HG02885 (cell line): ENCODE data around the gene SLC38A8.

Experiments used
- ATAC-seq: cut with Tn5 transposase; IDR thresholded peaks from one replicate; pipeline ENCODE4 v1.9.1; 2021; ENCODE audit warnings: mild to moderate bottlenecking; ENCODE audit not compliant: unreplicated experiment, poor library complexity

SLC38A8 gene

DNA sequence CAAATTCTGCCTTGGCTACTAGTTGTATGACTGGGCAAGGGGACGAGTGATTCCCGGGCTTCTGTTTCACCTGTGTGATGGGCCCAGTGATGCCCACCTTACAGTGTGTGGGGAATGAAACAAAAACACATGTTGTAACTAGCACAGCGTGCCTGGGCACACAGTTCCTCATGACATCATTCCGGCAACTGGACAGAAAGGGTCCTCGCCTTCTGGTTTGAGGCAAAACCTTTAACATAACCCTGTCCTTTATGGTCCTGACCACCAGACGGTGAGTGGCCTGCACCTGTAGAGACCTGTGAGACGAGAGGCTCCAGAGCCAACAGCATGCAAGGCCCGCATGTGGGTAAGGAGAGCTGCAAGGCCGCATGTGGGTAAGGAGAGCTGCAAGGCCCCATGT, 7.7 kb upstream of the SLC38A8 start:
- no peak for ATAC-seq

- no peak for ATAC-seq
Observed at GRCh38 chr16:84049403-84050060, 6.9 kb upstream of the SLC38A8 start.

GRCh38 chr16:84048871-84049270, 6.3 kb upstream of the SLC38A8 start:
- no peak for ATAC-seq

DNA sequence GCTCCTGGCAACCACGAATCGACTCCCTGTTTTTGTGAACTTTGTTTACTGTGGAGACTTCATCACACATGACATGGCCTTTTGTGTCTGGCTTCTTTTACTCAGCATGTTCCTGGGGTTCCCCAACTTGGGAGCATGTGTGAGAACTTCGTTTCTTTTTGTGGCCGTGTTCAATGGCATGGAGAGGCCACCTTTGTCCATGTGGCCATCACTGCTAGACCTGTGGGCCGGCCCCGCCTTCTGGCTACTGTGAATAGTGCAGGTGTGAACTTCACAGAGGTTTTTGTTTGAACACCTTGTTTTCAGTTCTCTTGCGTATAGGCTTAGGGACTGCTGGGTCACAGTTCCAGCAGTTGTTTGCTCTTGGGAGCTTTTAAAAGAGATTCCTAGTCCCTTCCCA, 5.7 kb upstream of the SLC38A8 start:
- no peak for ATAC-seq

DNA sequence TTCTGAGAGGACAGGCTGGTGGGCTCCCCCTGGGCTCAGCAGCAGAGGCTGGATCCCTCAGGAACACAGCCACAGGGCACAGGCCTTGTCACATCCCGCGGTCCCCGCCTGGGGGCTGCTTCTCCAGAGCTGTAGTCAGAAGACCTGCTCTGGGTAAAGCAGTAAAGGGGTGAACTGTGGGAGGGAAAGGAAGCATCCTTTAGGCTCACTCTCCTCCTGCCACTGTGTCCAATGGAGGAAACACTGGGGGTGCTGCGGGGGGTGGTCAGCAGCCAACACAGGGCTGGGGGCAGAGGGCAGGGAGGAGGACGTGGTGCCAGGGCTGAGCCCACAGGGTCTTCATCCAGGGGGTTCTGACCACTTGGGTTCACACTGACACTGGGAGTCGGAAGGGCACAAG, 5.0 kb upstream of the SLC38A8 start:
- ATAC-seq: no peak

DNA sequence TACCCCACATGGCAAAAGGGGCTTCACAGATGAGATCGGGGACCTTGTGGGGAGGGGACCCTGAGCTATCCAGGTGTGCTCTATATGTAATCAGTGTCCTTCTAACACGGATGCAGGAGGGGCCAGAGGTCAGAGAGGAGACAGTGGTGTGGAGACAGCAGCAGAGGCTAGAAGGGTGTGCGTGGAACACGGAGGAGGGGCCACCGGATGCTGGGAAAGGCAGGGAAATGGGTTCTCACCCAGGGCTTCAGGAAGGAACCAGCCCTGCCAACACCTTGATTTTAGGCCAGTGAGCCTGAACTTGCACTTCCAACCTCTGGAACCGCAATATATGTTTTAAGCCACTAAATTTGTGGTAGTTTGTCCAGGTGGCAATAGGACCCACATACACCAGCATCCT, 4.6 kb upstream of the SLC38A8 start:
- ATAC-seq: no peak

GRCh38 chr16:84045818-84046470, 3.3 kb upstream of the SLC38A8 start:
- no peak for ATAC-seq

- ATAC-seq: no peak
Observed at GRCh38 chr16:84045001-84045817, 2.6 kb upstream of the SLC38A8 start.

DNA sequence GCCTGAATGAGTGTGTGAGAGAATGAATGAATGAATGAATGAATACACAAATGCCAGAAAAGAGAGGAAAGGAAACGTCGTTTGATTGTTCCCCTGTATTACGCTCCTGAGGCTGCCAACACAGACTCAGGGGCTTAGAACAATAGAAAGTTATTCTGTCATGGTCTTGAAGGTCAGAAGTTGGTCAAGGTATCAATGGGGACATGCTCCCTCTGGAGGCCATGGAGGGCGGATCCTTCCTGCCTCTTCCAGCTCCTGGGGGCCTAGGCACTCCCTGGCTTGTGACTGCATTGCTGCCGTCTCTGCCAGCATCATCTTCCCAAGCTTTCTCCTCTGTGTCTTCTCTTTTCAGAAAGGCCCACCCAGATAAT, 1.5 kb upstream of the SLC38A8 start:
- ATAC-seq: no peak

- no peak for ATAC-seq
Observed at GRCh38 chr16:84043486-84044117, 1.0 kb upstream of the SLC38A8 start.

DNA sequence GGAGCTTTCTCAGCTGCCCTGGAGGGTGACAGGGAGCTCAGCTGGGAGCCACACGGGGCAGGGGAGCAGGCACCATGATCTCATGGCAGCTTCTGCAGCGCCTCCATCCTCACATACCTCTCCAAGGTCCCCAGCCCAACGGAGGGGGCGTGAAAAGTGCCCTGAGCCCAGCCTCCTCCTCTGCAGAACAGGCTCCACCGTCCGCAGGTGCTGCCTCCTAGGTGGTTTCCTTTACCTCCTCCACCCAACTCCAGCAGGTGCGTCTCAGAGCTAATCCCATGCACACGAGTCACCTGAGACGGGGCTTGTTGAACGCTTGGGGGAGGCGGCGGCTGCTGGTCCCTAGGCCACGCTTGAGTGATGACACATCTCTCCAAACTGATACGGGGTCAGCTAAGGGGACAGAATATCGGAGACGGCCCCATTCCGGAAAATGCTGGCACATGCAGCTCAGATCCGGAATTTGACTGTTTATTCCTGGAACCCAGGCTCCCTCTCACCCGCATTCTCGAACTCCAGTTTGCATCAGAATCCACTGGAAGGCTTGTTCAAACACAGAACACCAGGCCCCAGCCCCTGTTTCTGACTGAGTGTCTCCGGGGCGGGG, 387 bp upstream of the SLC38A8 start:
- ATAC-seq: no peak

GRCh38 chr16:84041881-84042280, 714 bp downstream of the SLC38A8 start:
- no peak for ATAC-seq

GRCh38 chr16:84040823-84041820, 1.5 kb downstream of the SLC38A8 start:
- ATAC-seq: no peak

- no peak for ATAC-seq
Observed at GRCh38 chr16:84040226-84040822, 2.3 kb downstream of the SLC38A8 start.

GRCh38 chr16:84039696-84040095, 2.9 kb downstream of the SLC38A8 start:
- no peak for ATAC-seq

DNA sequence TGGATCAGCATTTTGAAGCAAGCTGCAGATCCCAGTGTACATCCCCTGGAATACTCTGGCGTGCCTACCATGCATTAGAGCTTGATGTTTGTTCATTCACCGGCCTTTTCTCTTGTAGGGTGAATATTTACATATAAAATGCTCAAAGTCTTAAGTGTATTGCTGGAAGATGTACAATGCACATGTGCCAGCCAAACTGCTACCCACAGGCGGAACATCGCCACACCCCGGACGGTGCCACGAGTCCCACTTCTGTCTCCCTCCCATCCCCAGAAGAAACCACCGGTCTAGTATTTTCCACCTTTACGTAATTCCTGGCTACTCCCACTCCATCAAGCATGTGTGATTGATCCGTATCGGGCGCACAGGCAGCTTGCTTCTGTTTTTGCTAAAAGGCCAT, 4.1 kb downstream of the SLC38A8 start:
- ATAC-seq: no peak

DNA sequence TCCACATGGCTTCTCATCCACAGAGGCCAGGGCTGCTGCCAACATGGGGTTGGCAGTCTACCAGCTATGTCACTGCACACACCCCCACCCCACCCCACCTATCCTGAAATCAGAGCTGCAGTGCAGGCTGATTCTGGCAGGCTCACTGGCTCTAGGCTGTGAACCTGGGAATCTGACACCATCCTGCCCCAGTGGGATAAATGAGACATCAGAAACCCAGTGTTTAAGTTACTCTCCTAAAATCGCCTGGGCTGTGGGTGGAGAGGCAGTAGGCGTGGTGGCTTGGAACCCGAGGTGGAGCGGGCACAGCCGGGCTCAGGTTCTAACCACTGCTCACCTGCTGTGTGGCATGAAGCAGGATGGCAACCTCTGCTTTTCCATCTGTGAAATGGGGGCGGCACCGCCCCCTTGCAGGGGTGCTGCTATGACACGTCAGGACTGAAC, 5.6 kb downstream of the SLC38A8 start:
- ATAC-seq: no peak

GRCh38 chr16:84036131-84036530, 6.5 kb downstream of the SLC38A8 start:
- no peak for ATAC-seq

GRCh38 chr16:84034516-84034915, 8.1 kb downstream of the SLC38A8 start:
- ATAC-seq: no peak
